Hematopoietic multipotent progenitor cell treated with erythropoietin and hydrocortisone succinate and interleukin-3 and kit ligand, for 4 days (in vitro differentiated cells): Measurements from ENCODE around the gene TOMT.

Source experiments
- DNase-seq: peaks from one replicate; pipeline ENCODE4 v3.0.0-alpha.2; 2015

Gene TOMT

GRCh38 chr11:72088076-72088808 is 17.5 kb upstream of the TOMT start:
- no peak for DNase-seq

GRCh38 chr11:72091292-72091691 is 14.4 kb upstream of the TOMT start:
- peak; percentile 93 for DNase-seq

- DNase-seq: no peak
Observed at GRCh38 chr11:72098741-72099140, 7.0 kb upstream of the TOMT start.

- DNase-seq: no peak
Observed at GRCh38 chr11:72100009-72100408, 5.7 kb upstream of the TOMT start.

GRCh38 chr11:72100462-72100861 is 5.3 kb upstream of the TOMT start:
- DNase-seq: peak; percentile 97

GRCh38 chr11:72102162-72102561 is 3.6 kb upstream of the TOMT start:
- DNase-seq: no peak

GRCh38 chr11:72102631-72102945 is 3.1 kb upstream of the TOMT start:
- DNase-seq: no peak

- peak; percentile 100 for DNase-seq
Observed at GRCh38 chr11:72102946-72103753, 2.6 kb upstream of the TOMT start, which contains the start of gene LAMTOR1. TSS of gene LAMTOR1 (minus strand) at chr11:72103297. CDS start at chr11:72103224, 73 bp downstream.

- no peak for DNase-seq
Observed at GRCh38 chr11:72103754-72104167, 2.0 kb upstream of the TOMT start.

- no peak for DNase-seq
Observed at GRCh38 chr11:72111300-72112142, 5.8 kb downstream of the TOMT start.

- DNase-seq: peak; percentile 100
Observed at GRCh38 chr11:72112143-72112977, 6.6 kb downstream of the TOMT start, which contains the start of gene ANAPC15. TSS of gene ANAPC15 (minus strand) at chr11:72112695. CDS start at chr11:72111276, 1,419 bp downstream.

- DNase-seq: no peak
Observed at GRCh38 chr11:72112978-72113808, 7.5 kb downstream of the TOMT start.

- DNase-seq: no peak
Observed at GRCh38 chr11:72114570-72114969, 8.8 kb downstream of the TOMT start.

- DNase-seq: no peak
Observed at GRCh38 chr11:72116019-72116755, 10.5 kb downstream of the TOMT start.

GRCh38 chr11:72119198-72119597 is 13.5 kb downstream of the TOMT start:
- DNase-seq: peak; percentile 36

GRCh38 chr11:72120930-72121329 is 15.2 kb downstream of the TOMT start:
- DNase-seq: no peak

- no peak for DNase-seq
Observed at GRCh38 chr11:72122607-72123006, 16.9 kb downstream of the TOMT start.

GRCh38 chr11:72123117-72123653 is 17.5 kb downstream of the TOMT start:
- DNase-seq: no peak

GRCh38 chr11:72124046-72124445 is 18.3 kb downstream of the TOMT start:
- no peak for DNase-seq

GRCh38 chr11:72125956-72126355 is 20.2 kb downstream of the TOMT start:
- no peak for DNase-seq
